DND-41 (cell line): ENCODE data around the gene SH3TC1.

Experiments
- ATAC-seq: fragments of 200-7000 bp; cut with Tn5 transposase; 3 replicates; pipeline ENCODE4 v1.9.1; 2021; ENCODE audit warnings: low read depth; ENCODE audit not compliant: insufficient read depth
- DNase-seq: peaks from one replicate; pipeline ENCODE4 v3.0.0-alpha.2; 2020
- H2AFZ ChIP-seq: 2 replicates; pipeline ENCODE4 v1.6.0; 2012; ENCODE audit warnings: low read depth, low read length
- H3K27ac ChIP-seq: 2 replicates; pipeline ENCODE4 v1.5.1; 2012; ENCODE audit warnings: low read length, inconsistent platforms
- H3K27me3 ChIP-seq: fragments of 200-600 bp; sonication (generic); 2 replicates; pipeline ENCODE4 v1.6.0; 2012; ENCODE audit warnings: low read length, mild to moderate bottlenecking, inconsistent platforms; ENCODE audit not compliant: insufficient read depth, poor library complexity
- H3K36me3 ChIP-seq: 2 replicates; pipeline ENCODE4 v1.5.1; 2012; ENCODE audit warnings: low read length, inconsistent platforms; ENCODE audit not compliant: insufficient read depth
- H3K4me1 ChIP-seq: 2 replicates; pipeline ENCODE4 v1.5.1; 2012; ENCODE audit warnings: mild to moderate bottlenecking, low read length; ENCODE audit not compliant: insufficient read depth
- H3K4me2 ChIP-seq: 2 replicates; pipeline ENCODE4 v1.6.0; 2012; ENCODE audit warnings: mild to moderate bottlenecking, moderate library complexity, low read length, inconsistent platforms; ENCODE audit not compliant: insufficient read depth
- H3K4me3 ChIP-seq, 2 experiments: fragments of 200-600 bp in 1 of 2; shearing (Covaris generic) in 1 of 2; 2 replicates each; pipeline ENCODE4 v1.5.1; 2012 to 2016; ENCODE audit warnings: inconsistent platforms in 2 of 2, low read length in 2 of 2, mild to moderate bottlenecking in 2 of 2, low read depth in 1 of 2, moderate library complexity in 1 of 2
- H3K79me2 ChIP-seq: 2 replicates; pipeline ENCODE4 v1.6.0; 2012; ENCODE audit warnings: low read length, inconsistent platforms; ENCODE audit not compliant: insufficient read depth
- H3K9ac ChIP-seq: 2 replicates; pipeline ENCODE4 v1.6.0; 2012; ENCODE audit warnings: low read depth, mild to moderate bottlenecking, inconsistent platforms, low read length, moderate library complexity
- H3K9me3 ChIP-seq: 2 replicates; pipeline ENCODE4 v1.5.1; 2012; ENCODE audit warnings: low read length, moderate library complexity, mild to moderate bottlenecking, inconsistent platforms; ENCODE audit not compliant: insufficient read depth, severe bottlenecking
- H4K20me1 ChIP-seq: 2 replicates; pipeline ENCODE4 v1.6.0; 2012; ENCODE audit warnings: low read length; ENCODE audit not compliant: insufficient read depth
- EZH2 ChIP-seq: IDR thresholded peaks from 3 replicates; pipeline ENCODE4 v1.6.1; 2012; ENCODE audit warnings: borderline replicate concordance, low read depth, mild to moderate bottlenecking, moderate library complexity, low read length, inconsistent platforms; ENCODE audit not compliant: severe bottlenecking
- TF ChIP-seq, protein P1 (sequence below): IDR thresholded peaks from 2 replicates; pipeline ENCODE4 v1.5.1; 2012; ENCODE audit warnings: borderline replicate concordance, low read length, moderate library complexity, mild to moderate bottlenecking; ENCODE audit not compliant: poor library complexity, severe bottlenecking; ENCODE audit errors: extremely low read depth

Gene SH3TC1

DNA sequence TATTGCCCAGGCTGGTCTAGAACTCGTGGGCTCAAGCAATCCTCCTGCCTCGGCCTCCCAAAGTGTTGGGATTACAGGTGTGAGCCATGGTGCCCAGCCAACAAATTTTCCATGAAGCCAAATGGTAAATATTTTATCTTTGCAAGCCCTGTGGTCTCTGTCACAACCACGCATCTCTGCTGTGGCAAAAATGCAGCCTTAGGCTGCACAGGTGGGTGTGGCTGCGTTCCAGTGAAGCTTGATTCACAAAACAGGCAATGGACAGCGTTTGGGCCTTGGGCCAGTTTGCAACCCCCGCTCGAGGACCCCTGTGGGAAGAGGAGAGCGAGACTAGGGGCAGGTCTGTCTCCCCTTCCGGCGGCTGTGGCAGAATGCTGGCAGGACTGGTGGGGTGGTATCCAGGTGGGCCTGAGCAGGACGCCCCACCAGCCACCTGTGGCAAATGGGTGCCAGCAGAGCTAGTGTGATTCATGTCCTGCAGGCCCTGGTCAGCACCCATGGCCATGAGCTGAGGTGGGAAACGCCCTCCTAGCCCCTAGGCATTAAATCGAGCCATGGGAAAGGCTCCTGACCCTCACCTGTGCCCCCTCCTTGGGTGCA is 90.2 kb downstream of the SH3TC1 start:
- Histone ChIP-seq H3K9me3 (no peaks in the 10 kb centered on the region), H3K36me3 (no peaks in the 10 kb centered on the region), H3K27ac (no peak overlapping the region), H3K9ac (no peak overlapping the region), H3K27me3 (no peaks in the 10 kb centered on the region), H3K4me2 (no peak overlapping the region), H2AFZ (no peak overlapping the region), H3K79me2 (no peaks in the 10 kb centered on the region), H4K20me1 (no peaks in the 10 kb centered on the region), H3K4me1 (no peaks in the 10 kb centered on the region), H3K4me3 (no peak overlapping the region)
- DNase-seq (no peak), ATAC-seq (no peak)
- TF ChIP-seq EZH2: no peak
- TF ChIP-seq, protein P1, sequence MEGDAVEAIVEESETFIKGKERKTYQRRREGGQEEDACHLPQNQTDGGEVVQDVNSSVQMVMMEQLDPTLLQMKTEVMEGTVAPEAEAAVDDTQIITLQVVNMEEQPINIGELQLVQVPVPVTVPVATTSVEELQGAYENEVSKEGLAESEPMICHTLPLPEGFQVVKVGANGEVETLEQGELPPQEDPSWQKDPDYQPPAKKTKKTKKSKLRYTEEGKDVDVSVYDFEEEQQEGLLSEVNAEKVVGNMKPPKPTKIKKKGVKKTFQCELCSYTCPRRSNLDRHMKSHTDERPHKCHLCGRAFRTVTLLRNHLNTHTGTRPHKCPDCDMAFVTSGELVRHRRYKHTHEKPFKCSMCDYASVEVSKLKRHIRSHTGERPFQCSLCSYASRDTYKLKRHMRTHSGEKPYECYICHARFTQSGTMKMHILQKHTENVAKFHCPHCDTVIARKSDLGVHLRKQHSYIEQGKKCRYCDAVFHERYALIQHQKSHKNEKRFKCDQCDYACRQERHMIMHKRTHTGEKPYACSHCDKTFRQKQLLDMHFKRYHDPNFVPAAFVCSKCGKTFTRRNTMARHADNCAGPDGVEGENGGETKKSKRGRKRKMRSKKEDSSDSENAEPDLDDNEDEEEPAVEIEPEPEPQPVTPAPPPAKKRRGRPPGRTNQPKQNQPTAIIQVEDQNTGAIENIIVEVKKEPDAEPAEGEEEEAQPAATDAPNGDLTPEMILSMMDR: no peak

DNA sequence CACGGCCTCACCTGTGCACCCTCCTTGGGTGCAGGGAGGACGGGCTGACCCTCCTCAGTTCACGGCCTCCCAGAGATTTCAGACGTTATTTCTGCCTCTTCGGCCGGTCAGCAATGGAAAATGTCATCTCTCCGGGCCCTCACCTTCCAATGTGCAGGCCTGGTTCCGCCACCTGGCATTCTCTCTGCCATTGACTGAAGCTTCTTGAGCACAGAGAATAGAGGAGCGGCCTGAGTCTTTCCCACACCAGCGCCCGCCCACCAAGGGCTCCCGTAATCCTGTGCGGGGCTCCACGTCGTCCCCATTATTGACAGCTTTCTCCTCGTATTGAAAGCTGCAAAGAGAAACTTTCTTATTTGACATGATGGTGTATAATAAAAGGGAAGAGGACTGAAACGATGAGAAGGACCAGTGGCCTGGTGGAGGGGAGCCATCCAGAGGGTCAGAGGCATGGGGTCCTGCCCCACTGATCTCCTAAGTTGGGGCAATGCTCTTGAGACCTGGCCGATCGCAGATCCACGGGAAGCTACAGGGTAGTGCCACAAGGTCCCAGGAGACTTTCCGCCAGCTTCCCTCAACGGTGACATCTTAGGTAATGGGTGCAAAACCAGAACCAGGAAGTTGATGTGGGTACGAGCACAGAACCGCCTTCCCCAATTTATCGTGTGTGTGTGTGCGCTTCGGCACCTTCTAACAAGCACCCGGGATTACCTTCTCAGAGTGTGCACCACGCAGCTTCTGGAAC is 91.0 kb downstream of the SH3TC1 start:
- no peak overlapping the region for H3K4me2 ChIP-seq
- H3K9ac ChIP-seq: no peak overlapping the region
- no peak overlapping the region for H3K27ac ChIP-seq

DNA sequence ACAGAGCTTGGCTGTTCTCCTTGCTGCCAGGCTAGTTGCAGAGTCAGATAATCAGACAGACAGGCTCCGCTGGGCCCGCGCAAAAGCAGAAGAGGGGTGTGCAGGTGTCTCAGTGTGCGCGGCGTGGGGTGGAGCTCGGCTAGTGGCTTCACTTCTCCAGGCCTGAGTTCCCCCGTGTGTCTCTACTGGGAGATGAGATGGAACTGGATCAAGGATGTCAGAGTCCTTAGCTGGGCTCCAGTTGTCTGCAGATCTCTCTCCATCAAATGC is 91.5 kb downstream of the SH3TC1 start:
- DNase-seq (no peak), ATAC-seq (no peak)
- Histone ChIP-seq H2AFZ (no peak overlapping the region), H3K79me2 (no peaks in the 10 kb centered on the region), H3K4me1 (no peaks in the 10 kb centered on the region), H3K36me3 (no peaks in the 10 kb centered on the region), H3K9me3 (no peaks in the 10 kb centered on the region), H3K27me3 (no peaks in the 10 kb centered on the region), H3K4me2 (no peak overlapping the region), H3K9ac (no peak overlapping the region), H3K27ac (no peak overlapping the region), H4K20me1 (no peaks in the 10 kb centered on the region), H3K4me3 (no peak overlapping the region)
- TF ChIP-seq, protein P1: no peak
- TF ChIP-seq EZH2: no peak

More for the DNA sequence above, 91.0 kb downstream of the SH3TC1 start:
- ATAC-seq: no peak
- TF ChIP-seq, protein P1: no peak
- no peak for TF ChIP-seq EZH2
- H4K20me1 ChIP-seq: no peaks in the 10 kb centered on the region
- H2AFZ ChIP-seq: no peak overlapping the region
- no peaks in the 10 kb centered on the region for H3K36me3 ChIP-seq
- H3K4me1 ChIP-seq: no peaks in the 10 kb centered on the region
- DNase-seq: no peak
- H3K27me3 ChIP-seq: no peaks in the 10 kb centered on the region
- no peaks in the 10 kb centered on the region for H3K9me3 ChIP-seq
- H3K4me3 ChIP-seq: no peak overlapping the region
- H3K79me2 ChIP-seq: no peaks in the 10 kb centered on the region
